Calu3 (cell line): Measurements from ENCODE around the gene TEKT3. TPM values are rescaled to one million over a fixed set of nuclear protein-coding genes. Genes with fewer than 3 reads are reported as not detected.

Source experiments
- BruUV-seq: library from RNA; stranded (reverse); fragments of 400-500 nt; replicated peaks from 2 replicates; lab custom pipeline; 2021; lab: Mats Ljungman, UMichigan
- CTCF ChIA-PET: fragments of 300-600 bp; sonication (Branson Sonifier 250); formaldehyde crosslinking; loops from one replicate; lab custom pipeline; 2022; ENCODE audit warnings: antibody characterized with exemption; lab: Charles Lee
- DNase-seq: peaks from one replicate; pipeline ENCODE4 v3.0.0; 2022
- H3K27ac Mint-ChIP-seq: one replicate; pipeline ENCODE4 v1.8.0; 2022; ENCODE audit warnings: mixed read lengths; ENCODE audit not compliant: unreplicated experiment
- H3K27me3 Mint-ChIP-seq: one replicate; pipeline ENCODE4 v1.8.0; 2022; ENCODE audit warnings: mixed read lengths; ENCODE audit not compliant: unreplicated experiment
- H3K36me3 Mint-ChIP-seq: one replicate; pipeline ENCODE4 v1.8.0; 2022; ENCODE audit warnings: mild to moderate bottlenecking, moderate library complexity, mixed read lengths; ENCODE audit not compliant: insufficient read depth, unreplicated experiment
- H3K4me1 Mint-ChIP-seq: one replicate; pipeline ENCODE4 v1.8.0; 2022; ENCODE audit warnings: mild to moderate bottlenecking, low read depth, mixed read lengths; ENCODE audit not compliant: unreplicated experiment
- H3K4me3 Mint-ChIP-seq: one replicate; pipeline ENCODE4 v1.8.0; 2022; ENCODE audit warnings: mild to moderate bottlenecking, low read depth, moderate library complexity, mixed read lengths; ENCODE audit not compliant: unreplicated experiment
- H3K9me3 Mint-ChIP-seq: one replicate; pipeline ENCODE4 v1.8.0; 2022; ENCODE audit warnings: low read depth, mixed read lengths; ENCODE audit not compliant: unreplicated experiment
- CTCF ChIP-seq: fragments of 200-600 bp; IDR thresholded peaks from one replicate; pipeline ENCODE4 v1.8.0; 2022; ENCODE audit warnings: antibody characterized with exemption; ENCODE audit not compliant: unreplicated experiment
- intact Hi-C: fragments of 100-400 bp; cut with micrococcal nuclease; formaldehyde crosslinking; loops from one replicate; pipeline ENCODE4 v1.10.0; 2022; ENCODE audit not compliant: unreplicated experiment
- total RNA-seq: library from RNA; stranded (reverse); gene quantifications from 2 replicates; pipeline ENCODE4 v1.2.3, GENCODE V29; 2022

Gene TEKT3
- total RNA-seq, 1 experiment from 2014 or later: not detected

GRCh38 chr17:15332338-15332737 lies 9.1 kb downstream of the TEKT3 start:
- no TSS peak for BruUV-seq
- TF ChIP-seq CTCF: no peak
- Mint-ChIP-seq H3K36me3 (no peaks in the 10 kb centered on the region), H3K27ac (no peak overlapping the region), H3K4me1 (no peaks in the 10 kb centered on the region), H3K4me3 (no peak overlapping the region), H3K9me3 (peaks cover 2% of the 10 kb centered on the region), H3K27me3 (no peaks in the 10 kb centered on the region)
- CTCF ChIA-PET: no interaction called here
- intact Hi-C loops: no loop called here
- no peak for DNase-seq

- BruUV-seq: no TSS peak
- intact Hi-C loops: no loop called here
- Mint-ChIP-seq H3K4me3 (no peak overlapping the region), H3K4me1 (no peaks in the 10 kb centered on the region), H3K27ac (no peak overlapping the region), H3K27me3 (peaks cover 27% of the 10 kb centered on the region), H3K36me3 (no peaks in the 10 kb centered on the region), H3K9me3 (no peaks in the 10 kb centered on the region)
- no peak for TF ChIP-seq CTCF
- CTCF ChIA-PET: no interaction called here
- DNase-seq: no peak
These were observed 18.3 kb downstream of the TEKT3 start for GRCh38 chr17:15323131-15323530.

- no peak overlapping the region for H3K4me3 Mint-ChIP-seq
- no peaks in the 10 kb centered on the region for H3K4me1 Mint-ChIP-seq
- no peaks in the 10 kb centered on the region for H3K36me3 Mint-ChIP-seq
- DNase-seq: no peak
- intact Hi-C loops: no loop called here
- no TSS peak for BruUV-seq
- no peak for TF ChIP-seq CTCF
- peaks cover 36% of the 10 kb centered on the region for H3K27me3 Mint-ChIP-seq
- no peak overlapping the region for H3K27ac Mint-ChIP-seq
- no peaks in the 10 kb centered on the region for H3K9me3 Mint-ChIP-seq
- CTCF ChIA-PET: no interaction called here
These were observed 19.7 kb downstream of the TEKT3 start for GRCh38 chr17:15321556-15322251.

GRCh38 chr17:15319452-15320010 lies 21.9 kb downstream of the TEKT3 start:
- no TSS peak for BruUV-seq
- Mint-ChIP-seq H3K27me3 (peaks cover 31% of the 10 kb centered on the region), H3K4me1 (no peaks in the 10 kb centered on the region), H3K4me3 (no peak overlapping the region), H3K27ac (no peak overlapping the region), H3K36me3 (no peaks in the 10 kb centered on the region), H3K9me3 (no peaks in the 10 kb centered on the region)
- CTCF ChIA-PET: no interaction called here
- intact Hi-C loops: no loop called here
- TF ChIP-seq CTCF: no peak
- DNase-seq: no peak
